ENCODE results near the gene TMEM38B.
"Not testable (repeated sequence)": the region's sequence is repeated elsewhere in the genome, so short reads cannot be mapped to it uniquely, and the experiment has no call there.

Gene TMEM38B

GRCh38 chr9:105725370-105725769 is 31.0 kb downstream of the TMEM38B start:
- DNase-seq = no peak

DNA sequence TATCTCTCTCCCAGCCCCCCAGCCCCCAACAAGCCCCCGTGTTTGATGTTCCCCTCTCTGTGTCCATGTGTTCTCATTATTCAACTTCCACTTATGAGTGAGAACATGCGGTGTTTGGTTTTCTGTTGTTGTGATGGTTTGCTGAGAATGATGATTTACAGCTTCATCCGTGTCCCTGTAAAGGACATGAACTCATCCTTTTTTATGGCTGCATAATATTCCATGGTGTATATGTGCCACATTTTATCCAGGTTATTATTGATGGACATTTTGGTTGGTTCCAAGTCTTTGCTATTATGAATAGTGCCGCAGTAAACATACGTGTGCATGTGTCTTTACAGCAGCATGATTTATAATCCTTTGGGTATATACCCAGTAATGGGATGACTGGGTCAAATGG is 33.9 kb downstream of the TMEM38B start:
- DNase-seq = not testable (repeated sequence)

GRCh38 chr9:105731420-105731819 is 37.1 kb downstream of the TMEM38B start:
- not testable (repeated sequence) for DNase-seq

GRCh38 chr9:105735366-105735765 is 41.0 kb downstream of the TMEM38B start:
- no peak for DNase-seq

GRCh38 chr9:105737205-105737604 is 42.9 kb downstream of the TMEM38B start:
- no peak for DNase-seq

DNA sequence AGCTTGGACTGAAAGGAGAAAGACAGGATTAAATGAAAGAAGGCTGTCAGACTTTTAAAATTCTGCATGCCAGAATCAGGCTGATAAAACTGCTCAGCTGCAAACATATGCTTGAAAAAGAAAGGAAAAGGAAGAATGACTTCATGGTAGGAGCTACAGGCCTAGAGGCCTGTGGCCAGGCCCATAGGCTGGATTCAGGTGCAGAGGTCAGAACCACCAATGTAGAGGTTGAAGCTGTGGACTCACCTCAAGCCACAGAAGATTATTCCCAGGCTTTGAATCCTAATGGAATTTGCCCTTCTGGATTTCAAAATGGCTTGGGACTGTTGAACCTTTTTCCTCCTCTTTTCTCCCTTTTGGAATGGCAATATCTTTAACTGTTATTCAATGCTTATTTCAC is 47.7 kb downstream of the TMEM38B start:
- no peak for DNase-seq

- DNase-seq = not testable (repeated sequence)
Observed at GRCh38 chr9:105747325-105747724, 53.0 kb downstream of the TMEM38B start.

DNA sequence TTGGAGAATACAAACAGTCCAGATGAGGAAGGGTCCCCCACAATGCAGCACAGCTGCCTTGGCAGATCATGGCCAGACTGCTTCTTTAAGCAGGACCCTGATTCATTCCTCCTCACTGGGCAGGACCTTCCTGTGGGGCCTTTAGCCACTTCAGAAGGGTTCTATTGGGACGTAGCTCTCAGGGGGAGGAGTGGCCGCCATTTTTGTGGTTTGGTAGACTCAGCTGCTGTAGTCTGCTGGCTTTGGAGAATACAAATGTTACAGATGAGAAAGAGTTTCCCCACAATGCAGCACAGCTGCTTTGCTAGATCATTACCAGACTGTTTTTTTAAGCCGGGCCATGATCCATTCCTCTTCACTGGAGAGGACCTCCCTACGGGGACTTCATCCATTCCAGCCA is 57.4 kb downstream of the TMEM38B start:
- DNase-seq = no peak

GRCh38 chr9:105757496-105758251 is 63.3 kb downstream of the TMEM38B start:
- no peak for DNase-seq

DNA sequence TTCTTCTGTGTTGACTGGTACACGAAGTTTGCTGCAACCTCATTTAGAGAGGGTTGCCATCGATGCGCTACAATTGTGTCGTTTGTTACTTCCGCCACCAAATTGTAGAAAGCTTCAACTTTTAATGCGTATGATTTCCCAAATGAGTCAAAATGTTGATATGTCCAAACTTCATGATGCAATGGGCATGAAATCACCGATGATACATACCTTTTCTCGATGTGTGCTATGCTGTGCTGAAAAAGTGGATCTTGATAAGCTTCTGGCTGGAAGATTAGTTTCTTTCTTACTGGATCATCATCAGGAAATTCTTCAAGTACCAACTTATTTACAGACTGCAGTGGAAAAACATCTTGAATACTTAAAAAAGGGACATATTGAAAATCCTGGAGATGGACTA is 65.7 kb downstream of the TMEM38B start:
- DNase-seq = no peak

- DNase-seq = not testable (repeated sequence)
Observed at GRCh38 chr9:105782561-105783494, 88.5 kb downstream of the TMEM38B start.

GRCh38 chr9:105783495-105783872 is 89.1 kb downstream of the TMEM38B start:
- not testable (repeated sequence) for DNase-seq

DNA sequence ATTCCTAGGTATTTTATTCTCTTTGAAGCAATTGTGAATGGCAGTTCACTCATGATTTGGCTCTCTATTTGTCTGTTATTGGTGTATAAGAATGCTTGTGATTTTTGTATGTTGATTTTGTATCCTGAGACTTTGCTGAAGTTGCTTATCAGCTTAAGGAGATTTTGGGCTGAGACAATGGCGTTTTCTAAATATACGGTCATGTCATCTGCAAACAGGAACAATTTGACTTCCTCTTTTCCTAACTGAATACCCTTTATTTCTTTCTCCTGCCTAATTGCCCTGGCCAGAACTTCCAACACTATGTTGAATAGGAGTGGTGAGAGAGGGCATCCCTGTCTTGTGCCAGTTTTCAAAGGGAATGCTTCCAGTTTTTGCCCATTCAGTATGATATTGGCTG is 92.5 kb downstream of the TMEM38B start:
- not testable (repeated sequence) for DNase-seq

GRCh38 chr9:105816202-105816744 is 121.9 kb downstream of the TMEM38B start:
- DNase-seq = no peak

- no peak for DNase-seq
Observed at GRCh38 chr9:105816981-105817380, 122.6 kb downstream of the TMEM38B start.

DNA sequence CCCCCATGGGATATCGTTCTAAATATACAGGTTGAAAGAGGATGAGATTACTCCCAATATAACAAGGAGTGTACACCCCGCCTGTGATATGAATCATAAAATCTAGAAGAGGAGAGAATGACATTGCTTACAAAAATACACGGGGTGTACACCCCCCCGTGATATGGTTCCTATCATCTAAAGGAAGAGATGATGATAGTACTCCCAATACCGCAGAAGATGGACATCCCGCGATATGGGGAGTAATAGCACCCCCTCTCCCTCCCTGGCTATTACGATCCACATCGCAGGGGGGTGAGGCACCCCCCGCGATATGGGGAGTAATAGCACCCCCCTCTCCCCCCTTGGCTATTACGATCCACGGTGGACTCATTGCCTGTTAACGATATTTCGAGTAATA is 124.6 kb downstream of the TMEM38B start:
- DNase-seq = no peak

DNA sequence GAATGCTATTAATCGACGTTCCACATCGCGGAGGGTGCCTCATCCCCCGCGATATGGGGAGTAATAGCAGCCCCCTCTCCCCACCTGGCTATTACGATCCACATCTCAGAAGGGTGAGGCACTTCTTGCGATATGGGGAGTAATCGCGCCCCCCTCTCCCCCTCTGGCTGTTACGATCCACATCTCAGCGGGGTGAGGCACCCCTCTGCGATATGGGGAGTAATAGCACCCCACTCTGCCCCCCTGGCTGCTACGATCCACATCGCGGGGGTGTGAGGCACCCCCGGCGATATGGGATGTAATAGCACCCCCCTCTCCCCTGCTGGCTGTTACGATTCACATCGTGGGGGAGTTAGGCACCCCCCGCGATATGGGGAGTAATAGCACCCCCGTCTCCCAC is 128.5 kb downstream of the TMEM38B start:
- no peak for DNase-seq

Data from NCI-H2081 treated with DMSO at 0.1 percent for 48 hours (cell line).